IPS-11a (cell line): ENCODE data around the gene TMC3.
A peak's percentile ranks its signal among the peaks of the same experiment; 100 is the strongest.

Experiments used
- H3K4me3 ChIP-seq: one replicate; pipeline ENCODE4 v1.5.1; 2013; ENCODE audit warnings: low read depth, low read length, control low read depth

Gene TMC3

GRCh38 chr15:81323944-81324881 is 49.8 kb downstream of the TMC3 start, which contains the start of gene STARD5:
Gene STARD5 (minus strand): TSS chr15:81324141. CDS start chr15:81324099, 42 bp downstream.
- H3K4me3 ChIP-seq: peak within 1 kb of the TSS; percentile 74

DNA sequence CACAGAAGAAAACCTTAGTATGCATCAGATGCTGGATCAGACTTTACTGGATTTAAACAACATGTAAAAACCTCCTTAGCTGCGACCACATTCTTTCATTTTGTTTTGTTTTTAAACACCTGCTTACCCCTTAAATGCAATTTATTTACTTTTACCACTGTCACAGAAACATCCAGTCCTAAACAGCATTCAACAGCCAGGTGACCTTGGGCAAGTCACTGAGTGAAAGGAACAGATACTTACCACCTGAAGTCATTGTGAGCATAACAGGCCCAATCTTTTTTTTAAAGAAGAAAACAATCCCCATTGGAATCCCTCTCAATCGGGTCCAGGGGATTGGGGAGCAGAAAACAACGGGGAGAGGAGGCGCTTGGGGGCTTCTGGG is 50.5 kb downstream of the TMC3 start:
- H3K4me3 ChIP-seq: peak overlapping the region; percentile 74

DNA sequence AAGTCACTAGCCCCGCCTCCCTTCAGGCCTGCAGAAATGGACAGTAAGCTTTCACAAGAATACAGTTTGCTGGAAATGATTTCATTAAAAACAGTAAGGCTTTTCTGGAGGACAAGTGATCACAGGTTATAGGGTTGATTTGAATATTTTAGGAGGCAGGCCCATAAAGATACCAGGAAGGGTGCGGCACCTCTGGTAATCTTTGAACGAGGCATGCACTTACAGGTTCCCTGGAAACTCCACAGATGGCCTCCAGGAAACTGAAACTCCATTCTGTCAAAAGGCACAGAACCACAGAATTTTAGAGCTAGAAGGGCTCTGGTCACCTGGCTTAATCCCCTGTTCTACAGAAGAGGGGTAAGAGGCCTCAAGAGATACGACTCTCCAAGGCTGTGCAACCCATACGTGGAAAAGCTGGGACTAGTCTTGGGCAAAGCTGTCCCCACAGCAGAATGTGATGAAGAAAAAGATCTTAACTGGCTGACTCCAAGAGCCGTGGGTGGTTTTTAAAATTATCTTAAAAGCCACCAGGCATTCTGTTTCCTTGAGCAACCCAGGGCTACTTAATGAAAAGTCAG is 51.2 kb downstream of the TMC3 start:
- no peak overlapping the region for H3K4me3 ChIP-seq

- no peak overlapping the region for H3K4me3 ChIP-seq
Measured at GRCh38 chr15:81321667-81322066, 52.3 kb downstream of the TMC3 start.

GRCh38 chr15:81317642-81318017 is 56.4 kb downstream of the TMC3 start:
- no peak overlapping the region for H3K4me3 ChIP-seq

GRCh38 chr15:81316267-81316666 is 57.7 kb downstream of the TMC3 start:
- no peak overlapping the region for H3K4me3 ChIP-seq

GRCh38 chr15:81315452-81316175 is 58.4 kb downstream of the TMC3 start:
- H3K4me3 ChIP-seq: no peak overlapping the region

DNA sequence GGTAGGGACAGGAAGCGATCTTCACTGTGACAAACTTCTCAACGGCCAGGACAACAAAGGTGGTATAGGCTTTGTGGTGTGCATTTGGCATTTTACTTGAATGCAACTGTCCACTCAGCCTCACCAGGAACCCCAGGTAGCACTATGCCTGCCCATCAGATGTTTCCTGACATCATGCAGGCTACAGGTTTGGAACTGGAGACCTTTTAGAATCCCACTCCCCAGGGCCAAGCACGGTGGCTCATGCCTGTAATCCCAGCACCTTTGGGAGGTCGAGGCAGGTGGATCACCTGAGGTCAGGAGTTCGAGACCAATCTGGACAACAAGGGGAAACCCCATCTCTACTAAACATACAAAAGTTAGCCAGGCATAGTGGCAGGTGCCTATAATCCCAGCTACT is 59.6 kb downstream of the TMC3 start:
- H3K4me3 ChIP-seq: no peak overlapping the region

DNA sequence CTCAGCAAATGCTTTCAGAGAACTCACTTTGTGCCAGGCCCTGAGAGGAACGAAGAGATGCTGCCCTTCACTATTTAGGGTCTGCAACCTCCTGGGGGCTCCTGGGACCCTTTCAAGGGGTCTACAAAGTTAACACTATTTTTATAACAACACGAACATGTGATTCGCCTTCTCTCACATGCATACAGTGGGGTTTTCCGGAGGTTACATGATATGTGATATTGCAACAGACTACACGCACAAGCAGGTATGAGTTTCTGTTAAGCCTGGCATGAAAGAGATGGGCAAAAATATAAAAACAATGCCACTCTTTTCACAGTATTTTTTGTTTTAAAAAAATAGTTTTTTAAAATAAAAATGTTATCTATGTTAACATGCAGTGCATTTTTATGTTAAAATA is 60.3 kb downstream of the TMC3 start:
- no peak overlapping the region for H3K4me3 ChIP-seq

GRCh38 chr15:81312790-81313543 is 61.0 kb downstream of the TMC3 start:
- H3K4me3 ChIP-seq: no peak overlapping the region

DNA sequence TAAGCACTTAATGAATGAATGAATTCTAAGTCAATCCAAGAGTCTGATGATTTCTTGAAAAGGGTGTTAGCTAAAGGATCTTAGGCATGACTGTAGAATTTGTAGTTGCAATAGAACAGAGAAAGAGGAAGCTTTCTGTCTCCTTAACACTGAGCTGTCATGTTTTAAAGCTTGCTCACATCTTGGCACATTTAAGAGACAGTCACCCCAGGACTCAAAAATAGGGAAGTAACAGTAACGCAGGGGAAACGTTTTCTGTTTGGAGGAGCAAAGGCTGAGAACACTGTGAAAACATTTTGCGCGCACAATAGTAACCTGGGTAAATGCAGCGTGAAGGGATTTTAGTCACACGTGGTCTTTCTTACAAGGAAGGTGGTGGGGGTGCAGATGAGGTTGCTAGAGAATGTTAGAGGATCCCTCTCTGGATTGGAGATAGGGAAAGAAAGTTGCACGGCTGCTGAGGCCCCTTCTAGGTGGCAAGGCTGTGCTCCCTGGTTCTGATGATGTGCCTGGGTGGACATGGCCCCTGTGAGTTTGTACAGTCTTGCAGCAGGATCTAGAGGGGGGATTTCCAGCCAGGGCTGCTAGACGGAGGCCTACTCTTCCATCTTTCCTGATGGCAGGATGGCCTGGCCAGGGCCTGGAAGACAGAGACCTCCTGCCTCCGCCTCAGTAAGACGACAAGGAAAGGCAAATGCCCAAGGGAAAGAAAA is 62.1 kb downstream of the TMC3 start:
- H3K4me3 ChIP-seq: no peak overlapping the region

DNA sequence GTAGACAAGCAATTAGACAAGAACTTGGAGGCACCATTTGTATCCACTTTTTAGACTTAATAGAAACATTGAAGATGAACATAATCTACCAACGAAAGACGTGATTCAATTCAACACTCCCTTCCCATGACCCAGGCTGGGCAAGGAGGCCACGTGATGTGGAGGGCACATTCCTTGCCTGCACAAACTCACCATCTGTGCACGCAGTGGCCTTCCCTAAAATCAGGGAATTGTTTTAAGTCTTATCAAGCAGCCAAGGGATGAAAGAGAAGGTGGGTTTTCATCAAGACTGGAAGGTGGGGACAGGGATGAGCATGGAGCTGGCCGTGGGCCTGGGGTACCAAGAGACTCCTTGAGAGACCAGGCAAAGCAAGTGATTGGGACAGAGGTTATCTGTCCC is 63.5 kb downstream of the TMC3 start:
- no peak overlapping the region for H3K4me3 ChIP-seq

GRCh38 chr15:81309647-81310450 is 64.2 kb downstream of the TMC3 start:
- no peak overlapping the region for H3K4me3 ChIP-seq

DNA sequence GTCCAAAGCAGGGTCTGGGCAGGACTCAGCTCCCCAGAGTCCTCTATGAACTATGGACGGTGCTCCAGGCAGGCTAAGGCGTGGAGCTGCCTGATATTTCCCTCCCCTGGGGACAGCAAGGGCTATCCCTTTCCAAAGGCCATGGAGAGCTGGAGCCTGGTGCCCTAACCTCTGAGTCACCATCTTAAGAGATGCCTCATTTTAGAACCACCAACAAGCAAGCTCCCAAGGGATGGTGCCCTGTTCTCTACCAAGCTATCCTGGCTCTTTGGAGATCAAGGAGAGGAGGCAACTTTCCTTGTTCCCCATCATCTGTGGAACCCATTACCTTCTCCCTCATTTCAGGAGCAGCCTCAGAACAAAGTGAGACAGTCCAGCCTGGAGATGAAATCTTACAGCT is 65.8 kb downstream of the TMC3 start:
- H3K4me3 ChIP-seq: no peak overlapping the region

- no peak overlapping the region for H3K4me3 ChIP-seq
Measured at GRCh38 chr15:81304226-81304625, 69.8 kb downstream of the TMC3 start.

DNA sequence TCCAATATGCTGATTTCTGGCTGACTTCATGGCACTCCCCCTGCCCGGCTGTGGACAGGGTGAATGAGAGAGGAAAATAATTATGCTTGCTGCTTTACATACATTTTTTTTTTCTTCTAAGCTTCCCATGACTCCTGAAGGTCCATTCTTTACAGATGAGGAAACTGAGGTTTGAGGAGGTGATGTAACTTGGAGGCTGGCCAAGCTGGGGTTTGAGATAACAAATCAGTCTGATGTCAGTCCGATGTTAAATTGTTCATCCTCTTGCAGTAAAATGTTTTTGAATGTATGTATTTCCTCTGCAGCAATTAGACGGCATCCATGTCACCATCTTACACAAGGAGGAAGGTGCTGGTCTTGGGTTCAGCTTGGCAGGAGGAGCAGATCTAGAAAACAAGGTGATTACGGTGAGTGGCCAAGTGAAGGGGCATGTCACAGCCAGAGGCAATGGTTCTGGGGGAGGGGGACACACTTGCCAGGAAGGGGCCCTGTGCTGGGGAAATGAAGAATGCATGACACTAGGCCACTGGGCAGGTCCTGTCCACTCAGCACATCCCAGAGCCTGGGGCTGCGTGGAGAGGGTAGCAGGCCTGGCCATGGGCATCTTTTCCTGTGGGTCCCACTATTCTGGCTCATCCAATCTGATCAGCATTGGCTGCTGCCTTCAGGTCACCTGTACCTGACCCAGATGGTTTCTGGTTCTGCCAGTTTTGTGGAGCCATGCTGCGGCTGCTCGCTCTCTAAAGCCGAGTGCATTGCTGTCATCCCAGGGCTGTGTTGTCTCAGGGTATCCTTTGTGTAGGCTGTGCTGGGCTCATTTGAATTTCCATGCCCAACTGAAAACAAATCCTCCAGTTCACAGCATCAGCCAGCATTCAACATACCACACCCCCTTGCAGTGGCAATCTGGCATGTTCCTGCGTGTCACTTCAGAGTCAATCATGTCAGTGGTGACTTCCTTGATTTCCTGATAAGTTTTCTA is 70.5 kb downstream of the TMC3 start:
- H3K4me3 ChIP-seq: no peak overlapping the region

- no peak overlapping the region for H3K4me3 ChIP-seq
Measured at GRCh38 chr15:81302701-81303109, 71.3 kb downstream of the TMC3 start.

DNA sequence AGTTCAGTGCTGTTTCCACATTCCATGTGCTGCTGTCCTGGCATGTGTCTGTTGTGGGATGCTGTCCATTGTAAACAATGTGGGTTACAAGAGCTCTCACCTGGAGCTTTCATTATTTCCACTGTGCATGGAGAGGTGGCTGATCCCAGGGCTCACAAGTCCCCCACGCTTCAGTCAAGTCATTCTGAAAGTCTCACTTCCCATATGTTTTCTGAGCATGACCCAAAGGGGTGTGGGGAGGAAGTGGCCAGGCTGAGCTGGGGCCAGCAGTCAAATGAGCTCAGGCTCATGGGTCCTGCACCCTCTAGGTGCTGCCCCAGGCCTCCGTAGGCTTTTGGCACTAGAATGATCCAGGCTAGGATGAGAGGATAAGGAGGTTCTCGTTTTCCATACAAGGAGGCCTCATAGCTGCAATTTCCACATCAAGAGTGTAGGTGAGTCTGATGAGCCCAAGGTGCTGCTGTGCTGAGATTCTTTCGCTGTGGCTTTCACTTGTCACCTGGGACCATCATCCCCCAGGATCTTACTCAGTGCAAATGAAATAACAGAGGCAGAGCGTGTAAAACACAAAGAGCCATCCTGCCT is 72.1 kb downstream of the TMC3 start:
- H3K4me3 ChIP-seq: no peak overlapping the region
